ENCODE measurements around the gene CYP4F3. TPM values are rescaled to one million over a fixed set of nuclear protein-coding genes. Genes with fewer than 3 reads are reported as not detected.

The CYP4F3 gene, protein sequence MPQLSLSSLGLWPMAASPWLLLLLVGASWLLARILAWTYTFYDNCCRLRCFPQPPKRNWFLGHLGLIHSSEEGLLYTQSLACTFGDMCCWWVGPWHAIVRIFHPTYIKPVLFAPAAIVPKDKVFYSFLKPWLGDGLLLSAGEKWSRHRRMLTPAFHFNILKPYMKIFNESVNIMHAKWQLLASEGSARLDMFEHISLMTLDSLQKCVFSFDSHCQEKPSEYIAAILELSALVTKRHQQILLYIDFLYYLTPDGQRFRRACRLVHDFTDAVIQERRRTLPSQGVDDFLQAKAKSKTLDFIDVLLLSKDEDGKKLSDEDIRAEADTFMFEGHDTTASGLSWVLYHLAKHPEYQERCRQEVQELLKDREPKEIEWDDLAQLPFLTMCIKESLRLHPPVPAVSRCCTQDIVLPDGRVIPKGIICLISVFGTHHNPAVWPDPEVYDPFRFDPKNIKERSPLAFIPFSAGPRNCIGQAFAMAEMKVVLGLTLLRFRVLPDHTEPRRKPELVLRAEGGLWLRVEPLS
- 1.7 to 3.1 TPM (median 2.4 TPM) in 5 replicates for total RNA-seq (2022; extraction: Qiagen RNA extraction; ENCODE audit: low read depth)

DNA sequence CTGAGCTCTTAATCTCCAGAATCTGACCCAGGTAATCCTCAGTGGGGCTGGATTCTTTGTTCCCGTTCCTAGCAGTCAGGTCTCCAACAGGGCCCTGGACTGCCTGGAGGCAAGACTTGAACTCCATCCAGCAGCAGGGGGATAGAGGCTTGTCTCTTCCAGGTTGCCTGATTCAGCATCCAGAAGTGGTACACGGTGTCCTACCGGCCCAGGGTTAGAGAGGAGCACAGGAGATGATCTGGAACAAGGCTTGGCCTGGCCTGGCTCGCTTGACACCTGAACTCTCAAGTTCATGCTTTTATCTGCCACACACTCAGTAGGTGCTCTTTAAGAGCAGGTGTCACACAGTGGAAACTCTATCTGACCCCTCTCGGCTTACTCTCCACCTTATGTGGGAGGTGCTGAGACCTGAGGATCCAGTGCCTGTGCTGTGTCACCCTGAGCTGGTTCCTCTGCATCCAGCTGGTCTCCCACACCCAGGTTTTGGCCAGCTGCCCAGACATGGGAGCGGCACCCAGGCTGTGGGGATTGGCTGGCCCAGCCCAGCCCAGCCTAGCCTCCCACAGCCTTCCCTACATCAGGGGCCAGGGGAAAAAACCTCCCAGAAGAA, at the start of gene CYP4F3:
Gene CYP4F3, plus strand, starts transcription at position 604 of the 610 bp plus-strand sequence. CDS start 519 bp downstream, outside the sequence.

DNA sequence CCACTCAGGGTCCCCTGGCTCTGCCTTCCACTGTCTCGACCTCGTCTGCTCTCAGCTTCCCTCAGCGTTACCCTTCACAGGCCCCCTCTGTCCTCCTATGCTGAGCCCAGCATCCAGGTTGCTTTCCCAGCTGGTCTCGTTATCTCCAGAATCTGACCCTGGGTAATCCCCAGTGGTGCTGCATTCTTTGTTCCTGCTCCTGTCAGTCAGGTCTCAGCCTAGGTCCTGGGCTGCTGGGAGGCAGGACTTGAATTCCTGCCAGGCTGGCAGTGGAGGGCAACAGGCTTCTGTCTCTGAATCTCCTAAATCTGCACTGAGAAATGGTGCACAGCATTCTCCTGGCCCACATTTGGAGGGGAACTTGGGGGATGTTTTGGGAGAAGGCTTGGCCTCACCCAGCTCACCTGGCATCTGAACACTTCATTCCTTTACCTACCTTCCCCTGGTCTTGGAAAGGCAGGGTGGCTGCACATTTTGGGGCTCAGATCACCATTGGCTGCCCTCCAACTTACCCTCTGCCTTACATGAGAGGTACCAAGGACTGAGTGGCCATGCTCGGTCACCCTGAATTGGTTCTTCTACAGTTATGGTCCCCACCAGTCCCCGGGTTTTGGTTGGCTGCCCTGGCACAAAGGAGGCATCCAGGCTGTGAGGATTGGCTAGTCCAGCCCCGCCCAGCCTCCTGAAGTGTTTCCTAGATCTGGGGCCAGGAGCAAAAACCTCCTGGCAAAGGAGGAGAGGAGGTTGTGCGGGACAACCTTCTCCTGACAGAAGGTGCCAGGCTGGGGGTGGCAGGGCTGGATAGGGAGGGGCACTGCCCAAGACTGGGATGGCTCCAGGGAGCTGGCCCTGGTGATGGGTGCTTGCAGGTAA, 26.0 kb upstream of the CYP4F3 start, which contains the start of gene CYP4F8:
Gene CYP4F8, plus strand, starts transcription at position 712 of the 873 bp plus-strand sequence. CDS start 399 bp downstream, outside the sequence.

DNA sequence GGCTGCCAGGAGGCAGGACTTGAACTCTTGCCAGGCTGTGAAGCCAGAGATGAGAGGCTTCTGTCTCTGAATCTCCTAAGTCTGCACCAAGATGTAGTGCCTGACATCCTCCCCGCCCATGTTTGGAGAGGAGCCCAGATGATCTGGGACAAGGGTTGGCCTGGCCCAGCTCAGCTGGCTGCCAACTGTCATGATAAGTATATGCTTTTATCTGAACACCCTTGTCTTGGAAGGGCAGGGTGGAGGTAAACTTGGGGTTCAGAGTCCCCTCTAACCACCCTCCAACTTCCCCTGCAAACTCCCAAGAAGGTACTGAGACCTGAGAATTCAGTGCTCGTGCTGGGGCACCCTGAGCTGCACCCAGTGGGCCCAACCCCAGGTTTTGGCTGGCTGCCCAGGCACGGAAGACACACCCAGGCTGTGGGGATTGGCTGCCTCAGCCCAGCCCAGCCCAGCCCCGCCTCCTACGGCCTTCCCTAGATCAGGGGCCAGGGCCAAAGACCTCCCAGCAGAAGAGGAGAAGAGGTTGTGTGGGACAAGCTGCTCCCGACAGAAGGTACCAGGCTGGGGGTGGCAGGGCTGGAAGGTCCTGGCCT, 32.0 kb downstream of the CYP4F3 start, which contains the start of gene CYP4F12:
Gene CYP4F12, plus strand, starts transcription at position 508 of the 596 bp plus-strand sequence. CDS start 443 bp downstream, outside the sequence.

Other genes starting within 250 kb of the CYP4F3 start
- 35.2 to 38.6 TPM (median 36.7 TPM) in 5 replicates for gene AKAP8L, start 221.9 kb upstream of the CYP4F3 start, total RNA-seq (2022; extraction: Qiagen RNA extraction; ENCODE audit: low read depth)
- gene WIZ, start 190.9 kb upstream of the CYP4F3 start, total RNA-seq (2022; extraction: Qiagen RNA extraction; ENCODE audit: low read depth): 14.4 to 25.0 TPM (median 20.5 TPM) in 5 replicates
- gene RASAL3, start 176.4 kb upstream of the CYP4F3 start, total RNA-seq (2022; extraction: Qiagen RNA extraction; ENCODE audit: low read depth): not detected in 5 replicates
- 0.06 TPM in 1 of 5 replicates, not detected in the others for gene PGLYRP2, start 161.4 kb upstream of the CYP4F3 start, total RNA-seq (2022; extraction: Qiagen RNA extraction; ENCODE audit: low read depth)
- gene CYP4F22, start 132.4 kb upstream of the CYP4F3 start, total RNA-seq (2022; extraction: Qiagen RNA extraction; ENCODE audit: low read depth): 0.08 to 0.22 TPM (median 0.12 TPM) in 4 of 5 replicates, not detected in the other
- gene CYP4F8, start 25.7 kb upstream of the CYP4F3 start, total RNA-seq (2022; extraction: Qiagen RNA extraction; ENCODE audit: low read depth): not detected in 5 replicates
- gene CYP4F12, start 32.2 kb downstream of the CYP4F3 start, total RNA-seq (2022; extraction: Qiagen RNA extraction; ENCODE audit: low read depth): 1.4 to 2.4 TPM (median 2.1 TPM) in 5 replicates
- not detected in 5 replicates for gene OR10H2, start 87.1 kb downstream of the CYP4F3 start, total RNA-seq (2022; extraction: Qiagen RNA extraction; ENCODE audit: low read depth)
- not detected in 5 replicates for gene OR10H3, start 97.1 kb downstream of the CYP4F3 start, total RNA-seq (2022; extraction: Qiagen RNA extraction; ENCODE audit: low read depth)
- not detected in 5 replicates for gene OR10H5, start 146.8 kb downstream of the CYP4F3 start, total RNA-seq (2022; extraction: Qiagen RNA extraction; ENCODE audit: low read depth)
- gene OR10H1, start 174.8 kb downstream of the CYP4F3 start, total RNA-seq (2022; extraction: Qiagen RNA extraction; ENCODE audit: low read depth): not detected in 5 replicates